PC-3 (cell line): ENCODE measurements around the gene B4GALT7.

Experiments used
- EZH2 ChIP-seq: fragments of 300-600 bp; sonication (generic); IDR thresholded peaks from one replicate; pipeline ENCODE4 v1.6.1; 2017; ENCODE audit warnings: antibody characterized with exemption, mild to moderate bottlenecking, low read length; ENCODE audit not compliant: unreplicated experiment
- EZH2phosphoT487 ChIP-seq: fragments of 300-600 bp; sonication (generic); IDR thresholded peaks from 2 replicates; pipeline ENCODE4 v1.6.1; 2018; ENCODE audit warnings: mild to moderate bottlenecking, antibody characterized with exemption, low read length, borderline replicate concordance
- TF ChIP-seq, protein P1 (sequence below): fragments of 300-600 bp; sonication (generic); conservative IDR thresholded peaks from 2 replicates; pipeline ENCODE4 v1.5.1; 2017; ENCODE audit warnings: antibody characterized with exemption, low read depth, mild to moderate bottlenecking, low read length

DNA sequence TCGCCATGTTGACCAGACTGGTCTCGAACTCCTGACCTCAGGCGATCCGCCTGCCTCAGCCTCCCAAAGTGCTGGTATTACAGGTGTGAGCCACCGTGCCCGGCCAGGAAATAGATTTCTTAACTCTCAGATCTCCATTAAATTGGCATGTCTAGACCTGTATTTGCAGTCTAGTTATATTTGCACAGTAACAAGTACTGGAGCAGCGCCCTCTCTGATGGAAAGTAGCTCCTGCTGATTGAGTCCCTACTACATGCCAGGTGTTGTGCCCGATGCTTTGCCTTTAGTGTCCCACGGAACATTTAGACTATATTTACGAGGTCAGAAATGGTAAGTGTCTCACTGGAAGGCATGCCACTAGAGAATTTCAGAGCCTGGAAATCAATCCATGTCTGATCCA is 23.8 kb upstream of the B4GALT7 start:
- TF ChIP-seq, protein P1, sequence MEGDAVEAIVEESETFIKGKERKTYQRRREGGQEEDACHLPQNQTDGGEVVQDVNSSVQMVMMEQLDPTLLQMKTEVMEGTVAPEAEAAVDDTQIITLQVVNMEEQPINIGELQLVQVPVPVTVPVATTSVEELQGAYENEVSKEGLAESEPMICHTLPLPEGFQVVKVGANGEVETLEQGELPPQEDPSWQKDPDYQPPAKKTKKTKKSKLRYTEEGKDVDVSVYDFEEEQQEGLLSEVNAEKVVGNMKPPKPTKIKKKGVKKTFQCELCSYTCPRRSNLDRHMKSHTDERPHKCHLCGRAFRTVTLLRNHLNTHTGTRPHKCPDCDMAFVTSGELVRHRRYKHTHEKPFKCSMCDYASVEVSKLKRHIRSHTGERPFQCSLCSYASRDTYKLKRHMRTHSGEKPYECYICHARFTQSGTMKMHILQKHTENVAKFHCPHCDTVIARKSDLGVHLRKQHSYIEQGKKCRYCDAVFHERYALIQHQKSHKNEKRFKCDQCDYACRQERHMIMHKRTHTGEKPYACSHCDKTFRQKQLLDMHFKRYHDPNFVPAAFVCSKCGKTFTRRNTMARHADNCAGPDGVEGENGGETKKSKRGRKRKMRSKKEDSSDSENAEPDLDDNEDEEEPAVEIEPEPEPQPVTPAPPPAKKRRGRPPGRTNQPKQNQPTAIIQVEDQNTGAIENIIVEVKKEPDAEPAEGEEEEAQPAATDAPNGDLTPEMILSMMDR: peak; percentile 38; the same call in 1 of the 2 replicates
- TF ChIP-seq EZH2 (no peak), EZH2phosphoT487 (no peak)
